HCT116 (cell line): ENCODE data around the gene KNTC1. TPM values are rescaled to one million over a fixed set of nuclear protein-coding genes. Genes with fewer than 3 reads are reported as not detected.
"Not testable (repeated sequence)": the region's sequence is repeated elsewhere in the genome, so short reads cannot be mapped to it uniquely, and the experiment has no call there.

Experiments
- ATAC-seq: fragments of 200-7000 bp; cut with Tn5 transposase; 2 replicates; pipeline ENCODE4 v1.9.1; 2020; ENCODE audit warnings: mild to moderate bottlenecking, moderate library complexity
- BruUV-seq: library from RNA; stranded (reverse); fragments of 400-500 nt; replicated peaks from 2 replicates; lab custom pipeline; 2021; lab: Mats Ljungman, UMichigan
- CTCF ChIA-PET: fragments of 300-600 bp; sonication (Branson Sonifier 250); formaldehyde crosslinking; loops from one replicate; lab custom pipeline; 2021; ENCODE audit warnings: antibody characterized with exemption; lab: Charles Lee
- POLR2A ChIA-PET: fragments of 300-600, 350-600 bp; sonication (Branson Sonifier 250); formaldehyde crosslinking; loops from one replicate; lab custom pipeline; 2021; ENCODE audit warnings: antibody characterized with exemption; lab: Charles Lee
- RAD21 ChIA-PET, 2 experiments: fragments of 300-600 bp; sonication (Branson Sonifier 250); formaldehyde crosslinking; loops; one replicate each; lab custom pipeline; 2023; ENCODE audit warnings: low total read pairs in 2 of 2; ENCODE audit not compliant: uncharacterized antibody in 2 of 2, unreplicated experiment in 2 of 2, low non-redundant PET in 1 of 2; lab: Charles Lee
- DNase-seq: peaks from one replicate; pipeline ENCODE4 v3.0.0-alpha.2; 2010; ENCODE audit warnings: low read depth, low spot score
- H2AFZ ChIP-seq: fragments of 200-600 bp; shearing (Covaris generic), sonication (generic); 2 replicates; pipeline ENCODE4 v1.6.1; 2017; ENCODE audit warnings: low read depth, mixed run types, mixed read lengths, antibody characterized with exemption, low read length; ENCODE audit not compliant: poor library complexity, severe bottlenecking
- H3K27ac ChIP-seq: 2 replicates; pipeline ENCODE4 v1.5.1; 2012; ENCODE audit warnings: low read depth, low read length
- H3K27me3 ChIP-seq: fragments of 200-600 bp; sonication (generic); 2 replicates; pipeline ENCODE4 v1.6.1; 2016; ENCODE audit warnings: mixed run types, low read length, mixed read lengths; ENCODE audit not compliant: insufficient read depth
- H3K36me3 ChIP-seq, 2 experiments: fragments of 200-500 bp in 1 of 2; fragments of 200-600 bp in 1 of 2; sonication (Bioruptor generic) in 1 of 2; sonication (generic) in 1 of 2; 2 replicates each; pipeline versions ENCODE4 v1.5.1 to v1.6.1; 2014 to 2016; ENCODE audit warnings: low read length in 2 of 2, inconsistent platforms in 1 of 2, mixed read lengths in 1 of 2, mixed run types in 1 of 2; ENCODE audit not compliant: insufficient read depth in 2 of 2, control insufficient read depth in 1 of 2
- H3K4me1 ChIP-seq, 2 experiments: fragments of 200-600 bp in 1 of 2; sonication (generic) in 1 of 2; 2 replicates each; pipeline versions ENCODE4 v1.5.1 to v1.6.1; 2012 to 2017; ENCODE audit warnings: low read length in 2 of 2, inconsistent platforms in 1 of 2, mild to moderate bottlenecking in 1 of 2, mixed read lengths in 1 of 2, mixed run types in 1 of 2, moderate library complexity in 1 of 2; ENCODE audit not compliant: insufficient read depth in 2 of 2, control insufficient read depth in 1 of 2
- H3K4me2 ChIP-seq: fragments of 200-600 bp; sonication (generic); 2 replicates; pipeline ENCODE4 v1.6.1; 2017; ENCODE audit warnings: mixed run types, low read length, mixed read lengths
- H3K4me3 ChIP-seq, 2 experiments: fragments of 200-600 bp in 1 of 2; sonication (generic) in 1 of 2; replicated peaks in 1 of 2; 2 replicates each; pipeline ENCODE4 v1.5.1; 2011 to 2016; ENCODE audit warnings: low read length in 2 of 2, control low read depth in 1 of 2, low read depth in 1 of 2, mild to moderate bottlenecking in 1 of 2, mixed read lengths in 1 of 2, mixed run types in 1 of 2
- H3K79me2 ChIP-seq: fragments of 200-600 bp; sonication (generic); 2 replicates; pipeline ENCODE4 v1.6.1; 2017; ENCODE audit warnings: mild to moderate bottlenecking, mixed run types, low read length, moderate library complexity, mixed read lengths; ENCODE audit not compliant: insufficient read depth
- H3K9ac ChIP-seq: fragments of 200-600 bp; sonication (generic); 2 replicates; pipeline ENCODE4 v1.6.1; 2016; ENCODE audit warnings: low read length, mixed read lengths
- H3K9me2 ChIP-seq: fragments of 200-600 bp; sonication (generic), shearing (Covaris generic); 2 replicates; pipeline ENCODE4 v1.6.1; 2017; ENCODE audit warnings: mixed run types, mild to moderate bottlenecking, moderate library complexity; ENCODE audit not compliant: insufficient read depth
- H3K9me3 ChIP-seq, 2 experiments: fragments of 200-500 bp in 1 of 2; fragments of 200-600 bp in 1 of 2; sonication (Bioruptor generic) in 1 of 2; sonication (generic) in 1 of 2; 2 replicates each; pipeline ENCODE4 v1.6.1; 2014 to 2017; ENCODE audit warnings: low read length in 2 of 2, mixed read lengths in 2 of 2, inconsistent platforms in 1 of 2, low read depth in 1 of 2, mild to moderate bottlenecking in 1 of 2, mixed run types in 1 of 2, moderate library complexity in 1 of 2; ENCODE audit not compliant: control insufficient read depth in 1 of 2, insufficient read depth in 1 of 2
- H4K20me1 ChIP-seq: fragments of 200-600 bp; sonication (generic), shearing (Covaris generic); 2 replicates; pipeline ENCODE4 v1.6.1; 2017; ENCODE audit warnings: mixed run types, mild to moderate bottlenecking, moderate library complexity; ENCODE audit not compliant: insufficient read depth
- ELF1 ChIP-seq: IDR thresholded peaks from 2 replicates; pipeline ENCODE4 v1.6.1; 2012; ENCODE audit warnings: low read depth, borderline replicate concordance
- REST ChIP-seq: IDR thresholded peaks from 2 replicates; pipeline ENCODE4 v1.6.1; 2012; ENCODE audit warnings: low read depth
- ZBTB33 ChIP-seq: IDR thresholded peaks from 2 replicates; pipeline ENCODE4 v1.6.1; 2011; ENCODE audit warnings: mild to moderate bottlenecking, low read length, moderate library complexity; ENCODE audit not compliant: insufficient replicate concordance; ENCODE audit errors: extremely low read depth
- ZNF274 ChIP-seq: fragments of 200-500 bp; sonication (Bioruptor generic); IDR thresholded peaks from 2 replicates; pipeline ENCODE4 v1.6.1; 2014; ENCODE audit warnings: mild to moderate bottlenecking, low read depth, low read length, inconsistent platforms
- intact Hi-C: fragments of 100-400 bp; cut with micrococcal nuclease; formaldehyde crosslinking; loops from 2 replicates; pipeline ENCODE4 v1.10.0; 2022
- total RNA-seq: library from RNA; stranded (reverse); gene quantifications from one replicate; pipeline ENCODE4 v1.2.1, GENCODE V29; 2021; ENCODE audit not compliant: unreplicated experiment

KNTC1 gene
- total RNA-seq, 1 experiment from 2014 or later: 70.2 TPM

- no peak for TF ChIP-seq ELF1
- no peak for TF ChIP-seq ZNF274
- TF ChIP-seq ZBTB33: no peak
- no peak for TF ChIP-seq REST
These were observed 40.1 kb upstream of the KNTC1 start (continued) for GRCh38 chr12:122486805-122487426.

- peaks cover 51 to 55% of the 10 kb centered on the region in 2 experiments for H3K36me3 ChIP-seq
- H3K4me1 ChIP-seq, CTCF ChIA-PET, BruUV-seq, H3K9me3 ChIP-seq, intact Hi-C loops, H3K27ac ChIP-seq, POLR2A ChIA-PET, H2AFZ ChIP-seq, H3K9me2 ChIP-seq, H3K4me2 ChIP-seq, RAD21 ChIA-PET, H3K27me3 ChIP-seq, H4K20me1 ChIP-seq, DNase-seq, H3K9ac ChIP-seq, ATAC-seq, H3K4me3 ChIP-seq: not testable (repeated sequence)
- peaks cover 16% of the 10 kb centered on the region for H3K79me2 ChIP-seq
These were observed 39.2 kb upstream of the KNTC1 start for GRCh38 chr12:122487807-122488206.
